Measurements from ENCODE around the gene IKBIP. TPM values are rescaled to one million over a fixed set of nuclear protein-coding genes. Genes with fewer than 3 reads are reported as not detected.

The IKBIP gene
- total and polyA plus RNA-seq, 9 of the 15 experiments (the other 6 are each of a cell fraction or from before 2014, with no cell fraction given), result 3.3 to 19.5 (median 14.9) TPM

- no peak for TF ChIP-seq ZFP91 (CRISPR knock-in tag; IDR thresholded peaks at IDR 0.05)
- peak; percentile 86 for TF ChIP-seq NBN (IDR thresholded peaks at IDR 0.05; ENCODE audit: low read depth)
- no peak for TF ChIP-seq DLX4 (CRISPR knock-in tag; IDR thresholded peaks at IDR 0.05)
- no peak for TF ChIP-seq ZNF766 (CRISPR knock-in tag; conservative IDR thresholded peaks at IDR 0.05)
- peak; percentile 27; the same call in 1 of the 2 replicates for TF ChIP-seq SOX6 (IDR thresholded peaks at IDR 0.05)
- no peak for TF ChIP-seq MAFF (IDR thresholded peaks at IDR 0.05; ENCODE audit: low read length)
- no peak for TF ChIP-seq ZBTB11 (CRISPR knock-in tag; IDR thresholded peaks at IDR 0.05)
- TF ChIP-seq RHOXF2B (CRISPR knock-in tag; conservative IDR thresholded peaks at IDR 0.05), result no peak
- no peak for TF ChIP-seq ZNF318 (IDR thresholded peaks at IDR 0.05; ENCODE audit: borderline replicate concordance in 1 of 2, low read depth in 1 of 2)
- peak; percentile 50 to 55 for TF ChIP-seq MAZ (CRISPR knock-in tag; conservative IDR thresholded peaks at IDR 0.05 in 1 of 2, IDR thresholded peaks at IDR 0.05 in 1 of 2)
- TF ChIP-seq ZNF778 (CRISPR knock-in tag; IDR thresholded peaks at IDR 0.05), result no peak
- TF ChIP-seq PHF20 (IDR thresholded peaks at IDR 0.05; ENCODE audit: partially characterized antibody), result peak; percentile 73
These were observed 51.1 kb downstream of the IKBIP start, which contains the start of gene SLC25A3 (continued) for GRCh38 chr12:98593351-98594049.

Measured in K562 (cell line).